ENCODE data around the gene CYTH3.

Gene CYTH3

GRCh38 chr7:6165521-6166320, 106.7 kb downstream of the CYTH3 start:
- no peak for DNase-seq (ENCODE audit: low read depth in 2 of 2)

- no peak for DNase-seq (ENCODE audit: low read depth in 2 of 2)
These were observed 107.3 kb downstream of the CYTH3 start for GRCh38 chr7:6165075-6165474.

GRCh38 chr7:6164491-6164890, 107.9 kb downstream of the CYTH3 start:
- DNase-seq (ENCODE audit: low read depth in 2 of 2): no peak

GRCh38 chr7:6164010-6164409, 108.4 kb downstream of the CYTH3 start:
- no peak for DNase-seq (ENCODE audit: low read depth in 2 of 2)

DNA sequence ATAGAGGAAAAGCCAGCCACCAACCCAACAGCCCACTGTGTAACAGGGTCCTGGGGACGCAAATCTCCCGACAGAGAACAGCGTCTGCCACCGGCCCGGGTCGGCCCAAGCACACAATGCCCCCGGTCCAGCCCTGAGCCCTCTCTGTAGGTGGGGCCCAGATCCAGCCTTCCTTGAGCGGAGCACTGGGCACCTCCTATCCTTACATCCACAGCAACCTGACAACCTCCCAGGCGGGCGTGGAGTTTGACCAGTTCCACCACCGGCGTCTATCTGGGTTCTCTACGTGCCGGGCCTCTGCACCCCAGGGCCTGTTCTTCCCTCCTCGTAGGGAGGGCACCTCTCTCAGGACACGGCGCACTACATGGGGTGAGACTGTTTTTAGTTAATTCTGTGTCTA, 109.0 kb downstream of the CYTH3 start:
- no peak for DNase-seq (ENCODE audit: low read depth in 2 of 2)

- no peak for DNase-seq (ENCODE audit: low read depth in 2 of 2)
These were observed 109.6 kb downstream of the CYTH3 start for GRCh38 chr7:6162650-6163366.

- DNase-seq (ENCODE audit: low read depth in 2 of 2): no peak
These were observed 110.1 kb downstream of the CYTH3 start for GRCh38 chr7:6162331-6162620.

DNA sequence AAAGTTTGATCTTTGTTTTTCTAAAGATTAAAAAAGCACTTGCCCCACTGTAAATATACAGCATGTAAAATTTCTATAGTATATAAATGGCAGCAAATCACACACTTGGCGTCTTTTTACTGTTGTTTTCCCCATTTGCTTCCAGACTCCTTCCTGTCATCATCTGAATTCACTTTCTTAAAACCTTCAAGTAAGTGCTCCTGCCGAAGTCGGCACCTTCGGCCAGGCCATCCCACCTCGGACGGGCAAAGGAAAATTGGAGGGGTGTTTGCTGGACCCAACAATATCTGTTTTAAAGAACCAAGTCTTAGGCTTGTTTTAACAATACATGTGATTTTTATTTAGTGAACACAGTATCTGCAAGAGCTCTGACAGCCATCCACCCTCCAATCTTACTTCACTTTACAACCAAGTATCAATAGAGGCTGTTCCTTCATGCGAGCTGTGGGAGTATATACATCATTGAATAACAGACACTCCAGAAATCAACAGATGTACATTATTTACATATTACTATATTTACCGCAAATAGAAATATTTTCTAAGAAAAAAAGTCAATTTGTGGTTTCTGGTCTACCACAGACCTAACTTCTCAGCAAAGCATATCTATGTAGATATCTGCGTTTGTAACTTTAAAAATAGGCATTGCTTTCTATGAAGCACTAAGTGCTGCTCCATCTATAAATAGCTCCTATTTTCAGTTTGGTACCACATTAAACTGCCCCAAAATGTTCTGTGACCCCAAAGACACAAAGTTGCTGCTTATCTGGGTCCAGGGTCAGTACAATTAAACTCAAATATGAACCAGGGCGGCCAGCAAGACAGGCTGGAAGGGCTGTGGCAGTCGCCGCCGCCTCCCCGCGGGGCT, 110.7 kb downstream of the CYTH3 start:
- DNase-seq (ENCODE audit: low read depth in 2 of 2): no peak

GRCh38 chr7:6160191-6160623, 112.2 kb downstream of the CYTH3 start:
- DNase-seq (ENCODE audit: low read depth in 2 of 2): no peak

- no peak for DNase-seq (ENCODE audit: low read depth in 2 of 2)
These were observed 112.8 kb downstream of the CYTH3 start for GRCh38 chr7:6159524-6160031.

- no peak for DNase-seq (ENCODE audit: low read depth in 2 of 2)
These were observed 113.3 kb downstream of the CYTH3 start for GRCh38 chr7:6159097-6159483.

- DNase-seq (ENCODE audit: low read depth in 2 of 2): no peak
These were observed 113.9 kb downstream of the CYTH3 start for GRCh38 chr7:6158424-6159096.

DNA sequence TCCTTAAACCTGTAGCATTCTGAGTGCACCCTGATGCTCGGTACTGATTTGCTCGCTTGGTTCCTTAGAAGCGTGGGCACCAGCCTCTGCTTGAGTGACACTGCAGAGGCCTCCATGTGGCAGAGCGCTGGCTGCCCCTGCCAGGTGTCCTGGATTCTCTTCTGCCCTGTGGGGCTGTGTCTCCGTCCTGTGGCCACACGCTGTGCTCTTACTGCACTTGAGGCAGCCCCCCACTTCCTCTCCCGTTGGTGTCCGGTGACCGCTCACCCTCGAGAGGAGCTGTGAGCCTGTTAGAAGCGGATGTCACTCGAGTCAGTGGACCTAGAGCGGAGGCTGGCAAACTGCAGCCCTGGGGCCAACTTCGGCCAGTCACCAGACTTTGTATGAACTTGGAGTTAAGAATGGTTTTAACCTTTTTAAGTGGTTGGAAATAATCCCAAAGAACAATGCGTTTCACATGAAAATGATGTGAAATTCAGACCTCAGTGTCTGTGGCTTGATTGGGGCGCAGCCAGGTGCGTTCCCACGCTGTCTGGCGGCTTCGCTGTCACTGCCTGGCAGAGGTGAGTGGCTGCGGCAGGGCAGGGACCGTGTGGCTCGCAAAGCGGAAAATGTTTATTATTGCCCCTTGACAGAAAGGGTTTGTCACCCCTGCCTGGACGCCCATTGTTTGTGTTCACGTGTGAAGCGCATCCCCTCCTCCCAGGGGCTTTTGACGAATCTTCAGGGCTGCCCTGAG, 114.6 kb downstream of the CYTH3 start:
- no peak for DNase-seq (ENCODE audit: low read depth in 2 of 2)

- no peak for DNase-seq (ENCODE audit: low read depth in 2 of 2)
These were observed 115.7 kb downstream of the CYTH3 start for GRCh38 chr7:6156734-6157133.

DNA sequence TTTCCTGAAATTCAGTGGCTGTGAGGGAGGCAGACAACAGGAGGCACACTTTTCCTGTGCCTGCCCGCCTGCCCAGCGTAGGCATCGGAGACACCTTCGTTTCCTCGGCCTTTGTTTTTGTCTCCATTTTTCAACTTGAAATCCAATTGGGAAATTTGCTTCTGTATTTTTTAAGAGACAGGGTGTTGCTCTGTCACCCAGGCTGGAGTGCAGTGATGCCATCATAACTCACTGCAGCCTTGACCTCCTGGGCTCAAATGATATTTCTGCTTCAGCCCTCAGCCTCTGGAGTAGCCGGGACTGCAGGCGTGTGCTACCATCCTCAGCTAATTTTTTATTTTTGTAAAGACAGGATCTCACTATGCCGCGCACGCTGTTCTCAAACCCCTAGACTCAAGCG, 116.8 kb downstream of the CYTH3 start:
- no peak for DNase-seq (ENCODE audit: low read depth in 2 of 2)

DNA sequence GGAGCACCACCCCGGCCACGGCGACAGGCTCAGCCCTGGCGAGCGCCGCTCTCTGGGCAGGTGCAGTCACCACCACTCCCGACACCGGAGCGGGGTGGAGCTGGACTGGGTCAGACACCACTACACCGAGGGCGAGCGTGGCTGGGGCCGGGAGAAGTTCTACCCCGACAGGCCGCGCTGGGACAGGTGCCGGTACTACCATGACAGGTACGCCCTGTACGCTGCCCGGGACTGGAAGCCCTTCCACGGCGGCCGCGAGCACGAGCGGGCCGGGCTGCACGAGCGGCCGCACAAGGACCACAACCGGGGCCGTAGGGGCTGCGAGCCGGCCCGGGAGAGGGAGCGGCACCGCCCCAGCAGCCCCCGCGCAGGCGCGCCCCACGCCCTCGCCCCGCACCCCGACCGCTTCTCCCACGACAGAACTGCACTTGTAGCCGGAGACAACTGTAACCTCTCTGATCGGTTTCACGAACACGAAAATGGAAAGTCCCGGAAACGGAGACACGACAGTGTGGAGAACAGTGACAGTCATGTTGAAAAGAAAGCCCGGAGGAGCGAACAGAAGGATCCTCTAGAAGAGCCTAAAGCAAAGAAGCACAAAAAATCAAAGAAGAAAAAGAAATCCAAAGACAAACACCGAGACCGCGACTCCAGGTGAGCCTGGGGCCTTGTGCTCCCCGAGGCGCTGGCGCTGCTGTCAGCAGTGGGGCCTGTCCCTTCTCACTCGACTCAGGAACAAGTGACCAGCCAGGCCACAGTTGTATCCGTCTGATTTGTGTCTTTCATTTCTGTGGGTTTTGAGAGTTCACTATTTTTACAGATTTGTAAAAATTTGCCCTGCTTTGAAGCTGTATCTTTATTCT, 117.7 kb downstream of the CYTH3 start:
- no peak for DNase-seq (ENCODE audit: low read depth in 2 of 2)

DNA sequence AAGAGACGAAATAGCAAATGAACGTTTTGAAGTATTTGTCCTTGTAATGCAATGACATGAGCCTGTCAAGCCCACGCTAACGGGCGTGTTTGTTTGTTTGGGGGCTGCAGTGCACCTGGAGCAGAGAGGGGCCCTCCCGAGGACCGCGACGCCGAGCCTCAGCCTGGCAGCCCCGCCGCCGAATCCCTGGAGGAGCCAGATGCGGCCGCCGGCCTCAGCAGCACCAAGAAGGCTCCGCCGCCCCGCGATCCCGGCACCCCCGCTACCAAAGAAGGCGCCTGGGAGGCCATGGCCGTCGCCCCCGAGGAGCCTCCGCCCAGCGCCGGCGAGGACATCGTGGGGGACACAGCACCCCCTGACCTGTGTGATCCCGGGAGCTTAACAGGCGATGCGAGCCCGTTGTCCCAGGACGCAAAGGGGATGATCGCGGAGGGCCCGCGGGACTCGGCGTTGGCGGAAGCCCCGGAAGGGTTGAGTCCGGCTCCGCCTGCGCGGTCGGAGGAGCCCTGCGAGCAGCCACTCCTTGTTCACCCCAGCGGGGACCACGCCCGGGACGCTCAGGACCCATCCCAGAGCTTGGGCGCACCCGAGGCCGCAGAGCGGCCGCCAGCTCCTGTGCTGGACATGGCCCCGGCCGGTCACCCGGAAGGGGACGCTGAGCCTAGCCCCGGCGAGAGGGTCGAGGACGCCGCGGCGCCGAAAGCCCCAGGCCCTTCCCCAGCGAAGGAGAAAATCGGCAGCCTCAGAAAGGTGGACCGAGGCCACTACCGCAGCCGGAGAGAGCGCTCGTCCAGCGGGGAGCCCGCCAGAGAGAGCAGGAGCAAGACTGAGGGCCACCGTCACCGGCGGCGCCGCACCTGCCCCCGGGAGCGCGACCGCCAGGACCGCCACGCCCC, 118.5 kb downstream of the CYTH3 start:
- DNase-seq (ENCODE audit: low read depth in 2 of 2): no peak

- no peak for DNase-seq (ENCODE audit: low read depth in 2 of 2)
These were observed 120.3 kb downstream of the CYTH3 start for GRCh38 chr7:6151994-6152735.

All from stimulated activated CD4-positive, alpha-beta T cell treated with anti-CD3 and anti-CD28 coated beads, Interleukin-1b, Interleukin-23, amount 100 ng/mL, for 4 hours (primary cell).